Stimulated activated CD8-positive, alpha-beta memory T cell treated with anti-CD3 and anti-CD28 coated beads, Interleukin-15, amount 100 ng/mL, for 1 hour (primary cell): Measurements from ENCODE around the gene ZNF443.
"Not testable (repeated sequence)": the region's sequence is repeated elsewhere in the genome, so short reads cannot be mapped to it uniquely, and the experiment has no call there.

Experiments used
- DNase-seq: peaks from one replicate; pipeline ENCODE4 v3.0.0-alpha.2; 2020; ENCODE audit warnings: low read depth

The ZNF443 gene

DNA sequence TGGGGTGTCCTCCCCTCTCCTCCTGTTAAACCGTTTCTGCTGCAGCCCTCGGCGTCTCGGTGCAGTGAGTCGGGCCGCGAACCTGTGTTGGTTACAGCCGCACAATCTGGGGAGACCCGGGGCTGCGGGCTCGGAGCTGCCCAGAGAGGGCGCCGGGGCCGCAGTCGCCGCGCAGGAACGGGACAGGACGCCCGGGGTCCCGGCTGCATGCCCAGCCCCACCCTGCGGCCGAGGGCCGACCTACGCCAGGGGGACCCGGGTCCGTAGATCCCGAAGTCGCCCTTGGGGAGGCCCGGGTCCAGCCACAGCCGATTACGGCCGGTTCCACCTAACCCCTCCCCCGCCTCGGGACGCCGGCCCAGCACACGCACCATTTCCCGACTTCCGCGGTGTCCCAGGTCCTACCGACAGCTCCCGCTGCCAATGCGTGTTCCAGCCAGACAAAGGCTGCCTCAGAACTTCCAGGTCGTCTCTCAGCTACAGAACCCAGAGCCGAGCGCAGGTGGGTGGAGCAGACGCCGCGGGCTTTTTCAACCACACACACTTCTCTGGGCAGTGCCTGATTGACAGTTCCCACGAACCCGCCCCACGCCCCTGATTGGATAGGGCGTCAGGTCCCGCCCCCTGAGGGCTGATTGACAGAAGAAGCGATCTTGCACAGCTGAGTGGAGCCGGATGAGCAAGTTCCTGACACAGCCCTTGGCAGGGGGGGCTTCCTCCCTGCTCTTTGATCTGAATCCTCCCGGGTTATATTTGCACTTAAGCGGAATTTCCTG lies at the start of gene ZNF443:
Gene ZNF443 (minus strand): TSS at position 481 of the 776 bp plus-strand sequence. CDS start 107 bp downstream, at position 374.
- peak; percentile 98 for DNase-seq

GRCh38 chr19:12486265-12486783 lies 45.5 kb upstream of the ZNF443 start:
- DNase-seq: not testable (repeated sequence)

DNA sequence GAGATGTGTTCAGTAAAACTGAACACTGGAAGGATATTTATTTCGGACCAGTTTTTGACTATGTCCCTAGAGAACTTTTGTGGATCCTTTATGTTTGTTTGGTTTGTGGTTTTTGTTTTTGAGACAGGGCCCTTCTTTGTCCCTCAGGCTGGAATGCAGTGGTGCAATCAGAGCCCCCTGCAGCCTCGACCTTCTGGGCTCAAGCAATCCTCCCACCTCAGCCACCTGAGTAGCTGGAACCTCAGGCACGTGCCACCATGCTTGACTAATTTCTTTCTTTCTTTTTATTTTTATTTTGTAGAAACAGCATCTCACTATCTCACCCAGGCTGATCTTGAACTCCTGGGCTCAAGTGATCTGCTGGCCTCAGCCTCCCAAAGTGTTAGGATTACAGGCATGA lies 44.8 kb upstream of the ZNF443 start:
- DNase-seq: no peak

DNA sequence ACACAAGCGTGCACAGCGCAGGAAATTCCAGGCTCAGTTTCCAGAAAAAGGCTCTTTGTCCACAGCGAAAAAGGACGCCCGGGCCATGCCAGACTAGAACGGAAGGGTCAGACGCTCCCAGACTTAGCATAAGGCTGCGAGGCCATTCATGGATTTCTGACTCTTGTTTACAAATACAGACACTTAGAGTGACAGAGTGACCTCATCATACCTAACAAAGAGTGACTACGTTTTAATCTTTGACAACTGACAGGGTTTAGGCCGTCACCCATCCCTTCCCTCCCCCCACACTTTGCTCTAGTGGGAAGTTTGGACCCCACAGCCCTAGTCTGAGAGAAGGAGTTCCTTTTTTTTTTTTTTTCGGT lies 44.2 kb upstream of the ZNF443 start:
- no peak for DNase-seq

GRCh38 chr19:12484371-12485051 lies 43.7 kb upstream of the ZNF443 start, which contains the start of gene ZNF709:
Gene ZNF709 (minus strand): TSS chr19:12484816. CDS start chr19:12484657, 159 bp downstream.
- peak; percentile 81 for DNase-seq

GRCh38 chr19:12484011-12484370 lies 43.2 kb upstream of the ZNF443 start:
- no peak for DNase-seq

GRCh38 chr19:12482509-12482886 lies 41.7 kb upstream of the ZNF443 start:
- no peak for DNase-seq

- no peak for DNase-seq
Observed at GRCh38 chr19:12481781-12482508, 41.1 kb upstream of the ZNF443 start.

DNA sequence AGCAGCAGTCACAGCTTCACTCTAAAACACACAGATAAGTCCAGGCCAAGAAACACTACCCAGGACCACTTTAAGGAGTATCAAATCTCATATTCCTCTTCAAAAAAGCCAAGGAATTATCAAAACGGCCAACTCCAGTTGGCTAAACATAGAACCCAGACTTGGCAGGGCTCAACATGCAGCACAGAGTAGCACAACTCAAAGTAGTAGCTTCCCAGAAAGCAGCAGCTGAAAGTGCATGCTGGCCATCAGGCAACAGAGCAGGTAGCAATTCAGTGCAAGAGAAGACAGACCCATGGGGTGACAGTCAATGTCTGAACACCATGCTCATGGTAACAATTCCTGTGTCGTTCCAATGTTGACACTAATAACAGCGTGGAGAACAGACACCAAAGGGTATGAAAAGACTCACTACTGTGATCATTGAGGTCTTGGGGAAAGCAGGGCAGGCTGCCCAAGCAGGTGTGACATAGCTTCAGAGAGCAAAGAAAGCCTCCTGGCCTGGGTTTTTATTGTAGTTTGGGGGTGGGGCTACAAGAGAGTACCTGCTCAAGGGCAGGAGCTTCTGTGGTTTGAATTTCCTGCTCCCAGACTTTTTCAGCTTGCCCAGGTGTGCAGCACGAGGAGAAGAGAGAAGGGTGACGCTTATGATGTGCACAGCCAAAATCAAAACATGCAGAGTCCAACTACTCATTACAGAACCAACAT lies 37.6 kb upstream of the ZNF443 start:
- DNase-seq: no peak

GRCh38 chr19:12467651-12468050 lies 26.8 kb upstream of the ZNF443 start:
- not testable (repeated sequence) for DNase-seq

GRCh38 chr19:12465211-12465610 lies 24.4 kb upstream of the ZNF443 start:
- no peak for DNase-seq

DNA sequence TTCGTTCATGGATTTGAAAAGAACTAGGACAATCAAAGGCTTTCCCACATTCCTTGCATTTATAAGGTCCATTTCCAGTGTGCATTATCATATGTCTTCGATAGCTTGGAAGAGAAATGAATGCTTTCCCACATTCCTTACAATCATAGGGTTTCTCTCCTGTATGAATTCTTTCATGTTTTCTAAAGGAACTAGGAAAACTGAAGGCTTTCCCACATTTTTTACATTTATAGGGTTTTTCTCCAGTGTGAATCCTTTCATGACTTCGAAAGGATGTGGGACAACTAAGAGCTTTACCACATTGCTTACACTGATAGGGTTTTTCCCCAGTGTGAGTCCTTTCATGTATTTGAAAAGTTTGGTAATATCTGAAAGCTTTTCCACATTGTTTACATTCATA lies 23.9 kb upstream of the ZNF443 start:
- DNase-seq: no peak

GRCh38 chr19:12464139-12464538 lies 23.3 kb upstream of the ZNF443 start:
- DNase-seq: not testable (repeated sequence)

DNA sequence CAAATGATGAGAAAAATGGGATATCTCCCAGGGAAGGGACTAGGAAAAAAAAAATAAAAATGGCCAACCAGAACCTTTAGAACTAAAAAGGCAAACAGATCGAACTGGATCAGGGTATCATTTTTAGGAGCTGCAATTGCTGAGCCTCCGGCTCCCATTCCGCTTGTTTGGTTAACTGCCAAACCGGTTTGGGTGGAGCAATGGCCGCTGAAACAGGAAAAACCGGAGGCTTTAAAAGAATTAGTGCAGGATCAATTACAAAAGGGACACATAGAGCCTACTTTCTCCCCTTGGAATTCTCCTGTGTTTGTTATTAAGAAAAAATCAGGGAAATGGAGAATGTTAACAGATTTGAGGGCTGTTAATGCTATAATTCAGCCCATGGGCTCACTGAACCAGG lies 12.7 kb upstream of the ZNF443 start:
- DNase-seq: no peak

DNA sequence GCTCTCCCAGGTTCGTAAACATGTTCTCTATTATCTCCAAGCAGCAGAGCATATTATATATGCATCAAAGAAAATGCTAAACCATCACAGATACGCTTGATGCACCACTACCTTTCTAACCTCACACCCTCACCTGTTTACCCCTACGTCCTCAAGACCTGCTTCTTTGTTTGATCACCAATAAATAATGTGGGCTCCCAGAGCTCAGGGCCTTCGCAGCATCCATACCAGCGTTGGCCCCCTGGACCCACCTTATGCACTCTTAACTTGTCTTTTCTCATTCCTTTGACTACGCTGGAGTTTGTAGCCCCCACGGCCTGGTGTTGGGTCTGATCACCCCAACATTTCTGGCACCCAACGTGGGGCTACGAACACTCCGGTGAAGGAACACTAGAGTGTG lies 10.0 kb upstream of the ZNF443 start:
- DNase-seq: no peak

DNA sequence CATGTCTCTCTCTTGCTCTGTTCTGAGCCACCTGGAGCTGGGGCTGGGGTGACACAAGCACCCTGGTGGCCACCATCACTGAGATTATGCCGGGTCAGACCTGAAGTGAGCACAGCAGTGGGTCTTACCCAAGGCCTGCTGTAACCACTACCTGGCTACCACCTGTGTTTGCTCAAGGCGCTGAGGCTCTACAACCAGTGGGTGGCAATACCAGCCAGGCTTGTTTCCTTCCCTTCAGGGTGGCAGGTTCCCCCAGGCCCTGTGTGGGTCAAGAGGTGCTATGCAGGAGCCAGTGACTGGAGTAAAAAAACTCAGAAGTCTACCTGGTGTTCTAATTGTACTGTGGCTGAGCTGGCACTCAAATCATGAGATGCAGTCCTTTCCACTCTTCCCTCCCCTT lies 8.0 kb upstream of the ZNF443 start:
- no peak for DNase-seq

- not testable (repeated sequence) for DNase-seq
Observed at GRCh38 chr19:12439686-12440540, 908 bp downstream of the ZNF443 start.

DNA sequence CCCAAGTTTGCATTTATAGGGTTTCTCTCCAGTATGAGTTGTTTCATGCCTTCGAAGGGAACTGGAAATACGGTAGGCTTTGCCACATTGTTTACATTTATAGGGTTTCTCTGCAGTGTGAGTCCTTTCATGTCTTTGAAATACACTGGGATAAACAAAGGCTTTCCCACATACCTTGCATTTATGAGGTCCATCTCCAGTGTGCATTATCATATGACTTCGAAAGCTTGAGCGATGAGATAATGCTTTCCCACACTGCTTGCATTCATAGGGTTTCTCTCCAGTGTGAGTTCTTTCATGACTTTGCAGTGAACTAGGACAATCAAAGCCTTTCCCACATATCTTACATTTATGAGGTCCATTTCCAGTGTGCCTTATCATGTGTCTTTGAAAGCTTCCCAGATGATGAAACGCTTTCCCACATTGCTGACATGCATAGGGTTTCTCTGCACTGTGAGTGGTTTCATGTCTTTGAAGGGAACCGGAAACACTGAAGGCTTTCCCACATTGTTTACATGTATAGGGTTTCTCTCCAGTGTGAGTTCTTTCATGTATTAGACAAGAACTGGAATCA lies 10.0 kb downstream of the ZNF443 start:
- DNase-seq: not testable (repeated sequence)

DNA sequence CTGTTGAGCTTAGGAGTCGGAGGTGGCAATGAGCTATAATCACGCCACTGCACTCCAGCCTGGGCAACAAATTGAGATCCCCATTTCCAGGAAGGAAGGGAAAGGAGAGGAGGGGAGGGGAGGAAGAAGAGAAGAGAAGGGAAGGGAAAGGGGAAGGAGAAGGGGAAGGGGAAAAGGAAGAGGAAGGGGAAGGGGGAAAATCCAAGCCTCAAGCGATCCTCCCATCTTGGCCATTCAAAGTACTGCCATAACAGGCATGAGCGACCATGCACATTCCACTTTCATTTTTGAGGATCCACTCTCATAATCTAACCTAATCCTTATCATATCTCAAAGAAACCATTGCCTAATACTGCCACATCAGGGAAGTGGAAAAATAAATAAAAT lies 14.9 kb downstream of the ZNF443 start:
- no peak for DNase-seq

DNA sequence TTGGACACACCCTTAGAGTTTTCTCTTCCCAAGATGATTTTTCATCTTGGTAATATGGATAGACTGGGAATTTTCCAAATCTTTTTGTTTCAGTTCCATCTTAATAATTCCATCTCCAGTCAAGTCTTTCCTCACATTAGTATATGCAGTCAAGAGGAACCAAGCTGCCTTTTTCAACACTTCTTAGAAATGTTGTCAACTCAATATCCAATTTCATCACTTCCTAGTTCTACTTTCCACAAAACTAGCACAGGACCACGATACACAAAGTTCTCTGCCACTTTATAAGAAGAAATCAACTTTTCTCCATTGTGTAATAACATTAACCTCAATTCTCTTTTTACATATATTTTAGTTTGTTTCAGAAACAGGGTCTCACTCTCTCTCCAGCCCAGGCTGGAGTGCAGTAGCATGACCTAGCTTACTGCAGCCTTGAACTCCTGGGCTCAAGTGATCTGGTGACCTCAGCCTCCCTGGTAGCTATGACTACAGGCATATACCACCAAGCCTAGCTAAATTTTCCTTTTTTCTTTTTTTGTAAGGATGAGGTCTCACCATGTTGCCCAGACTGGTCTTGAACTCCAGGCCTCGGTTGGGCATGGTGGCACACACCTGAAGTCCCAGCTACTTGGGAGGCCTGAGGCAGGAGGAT lies 15.5 kb downstream of the ZNF443 start:
- no peak for DNase-seq
